Ovary (tissue), 9 donors: ENCODE results near the gene CNOT1. TPM values are rescaled to one million over a fixed set of nuclear protein-coding genes. Genes with fewer than 3 reads are reported as not detected.

ENCODE experiments used
- DNase-seq, 5 donors: peaks; one replicate each; pipeline ENCODE4 v3.0.0-alpha.2; 2019 to 2020
- H3K27ac ChIP-seq, 2 donors: fragments of 200-600 bp; one replicate each; pipeline versions ENCODE4 v1.5.1 to v1.8.0; 2019 to 2022
- H3K27me3 ChIP-seq: fragments of 200-600 bp; one replicate; pipeline ENCODE4 v1.8.0; 2022
- H3K36me3 ChIP-seq: fragments of 200-600 bp; sonication (generic); one replicate; pipeline ENCODE4 v1.5.1; 2019
- H3K4me1 ChIP-seq: one replicate; pipeline ENCODE4 v1.8.1; 2013; ENCODE audit warnings: mild to moderate bottlenecking, moderate library complexity; ENCODE audit not compliant: insufficient read depth
- H3K4me3 ChIP-seq: fragments of 200-600 bp; sonication (generic); one replicate; pipeline ENCODE4 v1.5.1; 2017
- H3K9me3 ChIP-seq, 2 donors: fragments of 200-600 bp in 1 of 2; sonication (generic) in 1 of 2; one replicate each; pipeline versions ENCODE4 v1.5.1 to v1.8.1; 2013 to 2019; ENCODE audit warnings: mild to moderate bottlenecking in 1 of 2, moderate library complexity in 1 of 2
- CTCF ChIP-seq, 3 donors: fragments of 450-650 bp in 2 of 3; fragments of 200-600 bp in 1 of 3; IDR thresholded peaks; one replicate each; pipeline versions ENCODE4 v1.5.1 to v1.8.0; 2016 to 2022; ENCODE audit warnings: antibody characterized with exemption in 3 of 3, mild to moderate bottlenecking in 1 of 3
- EP300 ChIP-seq: sonication (generic); formaldehyde crosslinking; IDR thresholded peaks from one replicate; pipeline ENCODE4 v1.6.1; 2017; ENCODE audit warnings: antibody characterized with exemption
- POLR2A ChIP-seq: fragments of 450-650 bp; IDR thresholded peaks from one replicate; pipeline ENCODE4 v1.6.1; 2017; ENCODE audit warnings: antibody characterized with exemption, mild to moderate bottlenecking, moderate library complexity
- WGBS, 3 donors: extraction: QIAGEN DNeasy Blood & Tissue Kit in 1 of 3; methylation state at CpG; one replicate each; pipeline versions ENCODE4 v1.1.5 to v1.1.7; 2013 to 2017; 5-methylcytosine and 5-hydroxymethylcytosine counted together
- intact Hi-C, 4 donors: fragments of 100-400 bp; cut with DNase I; formaldehyde crosslinking; loops; one replicate each; pipeline versions ENCODE4 v1.11.0 to v1.15.1; 2022 to 2023
- polyA plus RNA-seq, 2 donors: library from polyadenylated mRNA; stranded (reverse); fragments of 200-250 nt in 1 of 2; fragments of 350-450 nt in 1 of 2; fragmentation: Illumina TruSeq in 1 of 2; extraction: RNeasy Lipid Tissue Mini Kit (QIAGEN cat#74804) in 1 of 2; gene quantifications; one replicate each; pipeline ENCODE4 v1.2.3, GENCODE V29; 2013 to 2014
- total RNA-seq, 7 donors: library from RNA; depleted of rRNA in 2 of 7; stranded (reverse); fragments of >200 nt in 2 of 7; fragmentation: NEBNext Ultra II Directional in 3 of 7; extraction: Animal tissue kit (Norgen Biotek cat#: 25700) in 3 of 7; gene quantifications; one replicate each; pipeline versions ENCODE4 v1.1.0 to v1.2.4, GENCODE V29; 2016 to 2023
- donor health status: DM: no; HTN: no; CAD: no; lungs with moderate emphysema.
- donor health status: DM: no; HTN: no; CAD: no.
- donor health status: Bipolar disorder and iron deficiency.
- donor health status: DM: yes; HTN: yes; CAD: no.
- donor health status: DM: no; HTN: no; CAD: no.
- donor health status: DM: yes; HTN: yes; CAD: no.

The CNOT1 gene
- total and polyA plus RNA-seq, 9 donors = 63.8 to 145 (median 111) TPM

DNA sequence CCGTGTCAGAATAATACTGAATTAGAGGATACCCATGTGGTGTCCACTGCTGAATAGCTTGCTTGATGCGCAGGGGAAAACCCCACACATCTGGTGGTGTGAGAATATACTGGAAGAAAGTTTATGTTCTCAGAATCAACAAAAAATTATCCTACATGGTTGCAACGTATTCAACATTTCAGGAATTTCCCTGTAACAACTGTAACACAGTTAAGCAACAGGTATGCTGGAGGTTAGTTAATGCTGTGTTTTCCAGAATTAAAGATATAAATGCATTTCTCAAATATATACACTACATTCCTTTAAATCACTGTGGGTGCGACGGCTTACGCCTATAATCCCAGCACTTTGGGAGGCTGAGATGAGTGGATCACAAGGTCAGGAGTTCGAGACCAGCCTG, 5.4 kb downstream of the CNOT1 start:
- 83 to 87% (median 85%) methylated on average over 7 of the region's 7 CpGs for WGBS, 3 donors
- H3K4me3 ChIP-seq = no peak overlapping the region
- H3K9me3 ChIP-seq = no peaks in the 10 kb centered on the region
- intact Hi-C loops = loop anchor here in 2 of 4 donors (1.0 to 10.0 kb wide), 2 partner anchors 18 to 109 kb away; partner anchors contain the start of gene SETD6 (in 1 of the 2)
- TF ChIP-seq CTCF (IDR thresholded peaks at IDR 0.05) (no peak), EP300 (no peak), POLR2A (no peak)
- DNase-seq = no peak
- H3K36me3 ChIP-seq = no peaks in the 10 kb centered on the region
- H3K27me3 ChIP-seq = no peaks in the 10 kb centered on the region
- peaks cover 5% of the 10 kb centered on the region for H3K4me1 ChIP-seq
- no peak overlapping the region for H3K27ac ChIP-seq

- Histone ChIP-seq H3K4me1 (peaks cover 2% of the 10 kb centered on the region), H3K27ac (no peak overlapping the region), H3K9me3 (no peaks in the 10 kb centered on the region), H3K27me3 (no peaks in the 10 kb centered on the region), H3K36me3 (no peaks in the 10 kb centered on the region), H3K4me3 (no peak overlapping the region)
- no peak for TF ChIP-seq EP300
- TF ChIP-seq CTCF (IDR thresholded peaks at IDR 0.05) = no peak
- TF ChIP-seq POLR2A = no peak
- WGBS, 3 donors = 90 to 93% (median 93%) methylated on average over 10 of the region's 10 CpGs
- no peak for DNase-seq
- intact Hi-C loops = loop anchor here in 1 of 4 donors (10.0 kb wide), 1 partner anchor 106 kb away; the partner anchor contains the start of gene SETD6
Observed at GRCh38 chr16:58620396-58620795, 9.2 kb downstream of the CNOT1 start.

GRCh38 chr16:58615280-58615679, 14.3 kb downstream of the CNOT1 start:
- intact Hi-C loops = no loop called here
- Histone ChIP-seq H3K9me3 (no peaks in the 10 kb centered on the region), H3K36me3 (no peaks in the 10 kb centered on the region), H3K27me3 (no peaks in the 10 kb centered on the region), H3K4me3 (no peak overlapping the region), H3K27ac (no peak overlapping the region), H3K4me1 (peaks cover 7% of the 10 kb centered on the region)
- 47 to 77% (median 54%) methylated on average over 3 of the region's 3 CpGs for WGBS, 3 donors
- no peak for DNase-seq
- TF ChIP-seq POLR2A (no peak), EP300 (no peak), CTCF (IDR thresholded peaks at IDR 0.05) (no peak)

- H3K36me3 ChIP-seq = no peaks in the 10 kb centered on the region
- no peak for DNase-seq
- H3K27me3 ChIP-seq = no peaks in the 10 kb centered on the region
- 93 to 97% (median 97%) methylated on average over 6 of the region's 6 CpGs for WGBS, 3 donors
- no peaks in the 10 kb centered on the region for H3K9me3 ChIP-seq
- TF ChIP-seq EP300 = no peak
- TF ChIP-seq POLR2A = no peak
- no peak for TF ChIP-seq CTCF (IDR thresholded peaks at IDR 0.05)
- intact Hi-C loops = no loop called here
- H3K4me3 ChIP-seq = no peak overlapping the region
- no peak overlapping the region for H3K27ac ChIP-seq
- peaks cover 7% of the 10 kb centered on the region for H3K4me1 ChIP-seq
Observed at GRCh38 chr16:58614860-58615259, 14.8 kb downstream of the CNOT1 start.
